Motor neuron (in vitro differentiated cells): ENCODE measurements around the gene PMVK. TPM values are rescaled to one million over a fixed set of nuclear protein-coding genes. Genes with fewer than 3 reads are reported as not detected.

Experiments used
- ATAC-seq, 8 experiments: fragments of 200-7000 bp; cut with Tn5 transposase; replicated peaks in 6 of 8; 2 replicates each; pipeline ENCODE4 v1.8.0; 2021; ENCODE audit warnings: mild to moderate bottlenecking in 8 of 8, moderate library complexity in 8 of 8
- H3K27ac ChIP-seq, 2 donors: fragments of 250-450 bp; sonication (Bioruptor Pico); 2 replicates each; pipeline ENCODE4 v1.9.0; 2021; ENCODE audit warnings: antibody characterized with exemption in 2 of 2, mild to moderate bottlenecking in 2 of 2, moderate library complexity in 1 of 2
- H3K4me1 ChIP-seq, 2 donors: fragments of 250-450 bp; sonication (Bioruptor Pico); replicated peaks in 1 of 2; 2 replicates each; pipeline ENCODE4 v1.6.1; 2021; ENCODE audit warnings: antibody characterized with exemption in 2 of 2, mild to moderate bottlenecking in 2 of 2, moderate library complexity in 1 of 2
- H3K4me3 ChIP-seq, 5 donors: fragments of 250-450 bp; sonication (Bioruptor Pico); 2 replicates each; pipeline ENCODE4 v1.9.0; 2021; ENCODE audit warnings: antibody characterized with exemption in 5 of 5, mild to moderate bottlenecking in 5 of 5, moderate library complexity in 4 of 5
- WGBS, 10 experiments: fragments of 450-650 bp; shearing (Covaris generic); methylation state at CpG; one replicate each; pipeline ENCODE4 v1.0.0; 2022; 5-methylcytosine and 5-hydroxymethylcytosine counted together
- in situ Hi-C, 9 experiments: fragments of 400-800 bp; cut with MboI; loops; one replicate each; pipeline ENCODE4 v1.15.0; 2021; ENCODE audit warnings: low sequenced_read_pairs in 9 of 9, low pct_unique_long_range_greater_than_20kb in 2 of 9; ENCODE audit not compliant: unreplicated experiment in 9 of 9
- total RNA-seq, 8 experiments: library from RNA; unstranded; fragments of 300-600 nt; gene quantifications; 2 replicates each; pipeline versions ENCODE4 v1.2.3 to v1.2.4, GENCODE V29; 2022

The PMVK gene
- total RNA-seq, 8 experiments from 2014 or later, result 11.5 to 47.1 (median 24.6) TPM

GRCh38 chr1:154955039-154955717, 18.7 kb upstream of the PMVK start:
- 0 to 14% (median 2%) methylated on average over 1 to 4 of the region's 4 CpGs for WGBS, 10 experiments
- Histone ChIP-seq H3K27ac (peak overlapping the region; percentile 39 to 43), H3K4me1 (peaks cover 24 to 32% of the 10 kb centered on the region in 2 donors), H3K4me3 (peak overlapping the region; percentile 24 to 42 (median 34))
- peak; percentile 15 to 86 (median 80) for ATAC-seq
- in situ Hi-C loops, result loop anchor here in 2 of 9 experiments (25.0 kb wide), 1 partner anchor 107 kb away; the partner anchor contains the start of genes ADAM15 (in 2 of the 2) and EFNA4 (in 2 of the 2)

DNA sequence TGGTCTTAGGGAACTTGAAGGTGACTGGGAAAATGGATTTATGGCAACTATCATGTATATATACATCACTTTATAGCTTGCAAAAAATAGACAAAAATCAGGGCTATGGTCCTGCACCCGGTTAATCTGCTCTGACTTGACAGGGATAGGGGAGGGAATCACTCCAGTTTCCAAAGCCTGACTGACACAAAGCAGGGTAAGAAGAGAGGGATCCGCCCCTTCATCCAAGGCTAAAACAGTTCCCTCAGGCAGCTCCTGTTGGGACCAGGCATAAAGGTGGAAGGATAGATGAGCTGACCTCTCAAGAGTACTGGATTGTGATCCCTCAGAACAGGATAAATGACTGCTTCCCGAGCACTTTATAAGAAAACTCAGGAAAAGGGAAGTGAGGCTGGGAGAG, 18.0 kb upstream of the PMVK start:
- 42 to 76% (median 62%) methylated on average over 1 to 3 of the region's 3 CpGs; no CpG with 5 or more reads in 3 of the 10 experiments for WGBS, 10 experiments
- ATAC-seq, result no peak
- H3K4me1 ChIP-seq, result peaks cover 24 to 32% of the 10 kb centered on the region in 2 donors
- H3K27ac ChIP-seq, result peak overlapping the region in 1 of 2 donors; percentile 43
- H3K4me3 ChIP-seq, result peak overlapping the region in 1 of 5 donors; percentile 38
- in situ Hi-C loops, result loop anchor here in 2 of 9 experiments (25.0 kb wide), 1 partner anchor 108 kb away; the partner anchor contains the start of genes ADAM15 (in 2 of the 2) and EFNA4 (in 2 of the 2)

DNA sequence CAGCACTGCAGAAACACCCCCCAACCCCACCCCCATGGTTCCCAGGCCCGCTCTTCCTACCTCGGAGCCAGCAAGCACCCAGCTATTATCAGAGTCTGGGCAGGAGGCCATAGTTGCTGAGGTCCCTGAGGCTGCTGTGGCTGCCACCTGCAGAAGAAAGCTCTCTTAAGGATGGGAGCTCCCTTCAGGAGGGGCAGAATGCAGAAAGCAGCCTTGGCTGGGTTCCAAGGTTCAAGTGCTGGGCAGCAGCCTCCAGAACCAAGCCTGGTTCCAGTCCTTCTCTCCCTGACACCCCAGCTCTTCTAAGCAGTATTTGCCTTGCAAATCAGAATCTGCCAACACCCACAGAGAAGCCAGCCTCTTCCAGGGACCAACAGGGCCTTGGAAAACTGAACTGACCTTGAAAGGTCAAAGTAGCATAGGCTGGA, 17.1 kb upstream of the PMVK start:
- no CpG with 5 or more reads among the region's 2 CpGs for WGBS, 10 experiments
- H3K27ac ChIP-seq, result no peak overlapping the region
- in situ Hi-C loops, result loop anchor here in 2 of 9 experiments (25.0 kb wide), 1 partner anchor 109 kb away; the partner anchor contains the start of genes ADAM15 (in 2 of the 2) and EFNA4 (in 2 of the 2)

DNA sequence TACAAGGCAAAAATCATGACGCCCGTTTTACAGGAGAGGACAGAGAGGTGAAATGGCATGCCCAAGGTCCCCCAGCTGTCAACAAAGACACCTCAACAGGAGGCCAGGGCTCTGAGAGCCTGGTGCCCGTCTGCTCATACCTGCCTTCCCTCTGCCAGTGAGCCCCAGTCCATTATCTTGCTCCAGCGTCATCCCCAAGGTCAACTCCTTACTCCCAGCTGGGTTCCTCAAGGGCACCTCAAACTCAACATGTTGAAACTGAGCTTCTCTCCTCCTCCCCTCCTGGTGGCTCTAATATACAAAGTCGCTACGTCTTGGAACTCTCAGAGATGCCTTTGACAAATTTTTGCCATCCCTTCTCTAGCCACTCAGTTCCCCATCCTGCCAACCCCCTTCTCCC, 16.1 kb upstream of the PMVK start:
- in situ Hi-C loops, result loop anchor here in 2 of 9 experiments (25.0 kb wide), 1 partner anchor 110 kb away; the partner anchor contains the start of genes ADAM15 (in 2 of the 2) and EFNA4 (in 2 of the 2)
- 40 to 84% (median 72%) methylated on average over 1 to 6 of the region's 6 CpGs; no CpG with 5 or more reads in 3 of the 10 experiments for WGBS, 10 experiments
- Histone ChIP-seq H3K4me3 (no peak overlapping the region), H3K27ac (no peak overlapping the region), H3K4me1 (peaks cover 24 to 32% of the 10 kb centered on the region in 2 donors)
- no peak for ATAC-seq

More for the DNA sequence above, 17.1 kb upstream of the PMVK start:
- no peak overlapping the region for H3K4me3 ChIP-seq
- peaks cover 24 to 32% of the 10 kb centered on the region in 2 donors for H3K4me1 ChIP-seq
- peak in 1 of 8 experiments; percentile 1 for ATAC-seq

DNA sequence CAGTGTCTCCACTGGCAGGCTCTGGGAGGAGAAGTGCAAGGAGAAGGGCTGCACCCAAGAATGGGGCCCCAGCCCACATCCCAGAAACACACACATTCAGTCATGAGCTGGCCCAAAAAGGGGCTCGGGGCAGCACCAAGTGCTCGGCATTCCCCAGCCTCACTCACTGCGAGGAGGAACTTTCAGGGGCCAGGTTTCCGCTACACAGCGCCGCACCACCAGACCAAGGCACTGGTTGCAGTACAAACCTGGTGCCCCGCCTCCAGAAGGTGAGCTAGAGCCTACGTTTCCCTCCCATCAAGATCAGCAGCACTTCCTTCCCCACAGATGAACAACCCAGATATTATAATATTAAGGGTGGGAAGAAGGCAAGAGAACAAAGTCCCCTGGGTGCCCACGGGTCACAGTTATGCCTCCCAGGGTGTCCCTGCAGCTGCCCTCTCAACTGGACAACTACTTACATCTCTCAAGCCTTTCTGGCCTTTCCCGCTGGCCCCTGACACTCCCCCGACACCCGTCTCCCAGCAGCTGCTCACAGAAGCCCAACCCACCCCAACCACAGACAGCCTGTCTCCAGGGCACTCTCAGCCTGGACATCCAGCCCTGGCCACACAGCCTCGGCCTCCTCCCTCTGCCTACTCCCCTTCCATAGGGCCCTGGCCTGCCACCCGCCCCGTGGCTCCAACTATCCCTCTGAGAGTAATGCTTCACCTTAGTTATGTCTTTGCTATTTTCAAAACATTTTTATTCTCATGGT, 15.6 kb upstream of the PMVK start:
- in situ Hi-C loops, result loop anchor here in 2 of 9 experiments (25.0 kb wide), 1 partner anchor 110 kb away; the partner anchor contains the start of genes ADAM15 (in 2 of the 2) and EFNA4 (in 2 of the 2)
- Histone ChIP-seq H3K27ac (no peak overlapping the region), H3K4me1 (peaks cover 24 to 32% of the 10 kb centered on the region in 2 donors), H3K4me3 (no peak overlapping the region)
- WGBS, 10 experiments, result 73 to 89% (median 78%) methylated on average over 1 to 9 of the region's 15 CpGs; no CpG with 5 or more reads in 6 of the 10 experiments
- ATAC-seq, result peak in 3 of 8 experiments; percentile 8 to 20 (median 15)

DNA sequence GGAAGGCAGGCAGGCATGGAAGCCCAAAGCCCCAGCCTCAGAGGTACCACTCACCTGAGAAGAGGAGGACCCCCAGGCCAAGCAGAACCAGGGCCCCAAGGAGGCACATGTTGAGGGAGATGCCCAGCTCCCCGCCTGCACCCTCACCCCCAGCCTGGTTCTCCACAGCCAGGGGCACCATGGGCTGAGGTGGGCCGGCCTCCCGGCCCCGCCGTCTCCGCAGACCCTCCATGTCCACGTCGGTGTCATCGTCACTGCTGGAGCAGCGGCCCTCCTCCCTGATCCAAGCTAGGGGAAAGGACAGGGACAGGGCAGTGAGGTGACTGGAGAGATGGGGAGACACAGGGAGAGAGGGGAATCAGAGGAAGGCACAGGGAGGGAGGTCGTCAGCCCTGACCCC, 11.6 kb upstream of the PMVK start:
- ATAC-seq, result no peak
- Histone ChIP-seq H3K4me3 (no peak overlapping the region), H3K27ac (no peak overlapping the region), H3K4me1 (peaks cover 13 to 15% of the 10 kb centered on the region in 2 donors)
- in situ Hi-C loops, result no loop called here
- WGBS, 10 experiments, result 71 to 100% methylated on average over 1 to 2 of the region's 11 CpGs; no CpG with 5 or more reads in 8 of the 10 experiments

GRCh38 chr1:154945962-154946850, 9.7 kb upstream of the PMVK start:
- no peak for ATAC-seq
- in situ Hi-C loops, result no loop called here
- Histone ChIP-seq H3K27ac (no peak overlapping the region), H3K4me3 (no peak overlapping the region), H3K4me1 (peaks cover 26% of the 10 kb centered on the region in 2 donors)
- 73 to 100% (median 81%) methylated on average over 1 to 14 of the region's 17 CpGs; no CpG with 5 or more reads in 2 of the 10 experiments for WGBS, 10 experiments

GRCh38 chr1:154945160-154945961, 8.8 kb upstream of the PMVK start:
- Histone ChIP-seq H3K4me3 (no peak overlapping the region), H3K27ac (no peak overlapping the region), H3K4me1 (peaks cover 34 to 35% of the 10 kb centered on the region in 2 donors)
- no peak for ATAC-seq
- WGBS, 10 experiments, result 50 to 94% (median 79%) methylated on average over 2 to 13 of the region's 15 CpGs; no CpG with 5 or more reads in 4 of the 10 experiments
- in situ Hi-C loops, result no loop called here

DNA sequence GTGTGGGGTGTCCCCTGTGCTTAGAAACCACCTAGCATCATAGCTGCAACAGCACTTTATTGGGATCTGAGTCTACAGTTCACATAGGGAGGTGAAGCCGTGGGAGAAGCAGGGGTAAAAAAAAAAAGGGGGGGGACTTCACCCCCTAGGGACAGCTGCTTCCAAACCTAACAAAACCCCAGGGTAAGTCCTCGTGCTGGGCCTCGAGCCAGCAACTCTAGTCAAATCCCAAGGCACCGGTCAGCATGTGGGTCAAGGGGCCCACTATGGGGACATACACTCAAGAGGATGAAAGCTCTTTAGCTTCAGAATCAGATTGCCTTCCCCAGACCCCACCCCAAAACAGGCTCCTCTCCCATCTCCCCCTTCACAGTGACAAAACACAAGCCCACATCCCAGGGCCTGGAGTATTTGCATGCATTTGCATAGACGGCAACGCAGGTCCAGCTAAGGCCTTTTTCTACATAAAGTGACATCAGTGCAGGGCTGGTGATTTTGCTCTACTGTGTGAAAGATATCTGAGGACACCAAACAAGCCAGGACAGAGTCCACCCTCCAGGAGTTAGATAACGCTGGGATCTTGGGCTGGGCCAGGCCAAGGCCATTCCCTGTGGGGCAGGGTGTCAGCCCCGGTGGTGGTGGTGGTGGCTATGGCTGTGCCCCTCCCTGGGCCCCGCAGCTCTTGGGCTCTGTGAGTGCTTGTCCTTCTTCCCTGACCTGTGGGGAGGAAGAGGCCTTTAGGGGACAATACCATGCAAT, 8.1 kb upstream of the PMVK start:
- 40 to 72% (median 59%) methylated on average over 3 to 6 of the region's 9 CpGs; no CpG with 5 or more reads in 5 of the 10 experiments for WGBS, 10 experiments
- Histone ChIP-seq H3K27ac (peak overlapping the region in 1 of 2 donors; percentile 12), H3K4me3 (no peak overlapping the region), H3K4me1 (peaks cover 40% of the 10 kb centered on the region in 2 donors)
- ATAC-seq, result peak in 6 of 8 experiments; percentile 6 to 81 (median 58)
- in situ Hi-C loops, result no loop called here

DNA sequence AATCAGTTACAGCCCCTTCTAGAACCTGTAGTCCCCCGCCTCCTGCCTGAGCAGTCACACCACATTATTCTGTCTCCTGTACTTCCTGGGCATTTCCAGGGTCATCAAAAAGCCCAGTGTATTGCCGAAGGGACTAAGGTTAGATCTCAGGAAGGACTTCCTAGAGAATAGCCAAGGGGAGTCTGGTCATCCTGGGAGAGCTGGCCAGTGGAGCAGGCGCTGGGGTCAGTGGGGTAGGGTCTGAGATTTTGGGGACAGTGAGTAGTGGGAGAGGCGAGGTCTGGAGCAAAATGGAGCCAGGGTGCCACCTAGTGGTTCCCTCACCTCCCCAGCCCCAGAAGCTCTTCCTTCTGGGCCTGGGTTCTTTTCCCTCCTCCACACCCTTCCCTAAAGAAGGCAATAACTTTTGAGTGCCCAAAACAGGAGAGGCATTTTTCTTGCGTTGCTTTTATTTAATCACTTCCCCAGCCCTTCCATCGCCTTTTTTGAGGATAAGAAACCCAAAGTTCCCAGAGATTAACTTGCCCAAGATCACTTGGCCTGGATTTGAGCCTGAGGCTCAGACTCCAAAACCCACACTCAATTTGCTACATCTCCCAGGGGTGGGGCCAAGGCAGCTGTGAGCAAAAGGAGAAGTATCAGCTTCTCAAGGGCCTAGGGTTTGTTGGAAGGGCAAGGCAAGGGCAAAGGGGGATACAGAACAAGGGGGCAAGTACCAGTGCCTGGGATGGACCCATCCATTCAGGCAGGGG, 7.3 kb upstream of the PMVK start:
- Histone ChIP-seq H3K27ac (no peak overlapping the region), H3K4me3 (no peak overlapping the region), H3K4me1 (peaks cover 40% of the 10 kb centered on the region in 2 donors)
- in situ Hi-C loops, result no loop called here
- WGBS, 10 experiments, result 0 to 58% (median 28%) methylated on average over 1 to 4 of the region's 6 CpGs; no CpG with 5 or more reads in 2 of the 10 experiments
- peak in 7 of 8 experiments; percentile 21 to 68 (median 22) for ATAC-seq
